ENCODE data around the gene ENTPD5.

The ENTPD5 gene

GRCh38 chr14:73944432-73945158 is 74.5 kb downstream of the ENTPD5 start:
- peak in 1 of 2 experiments; percentile 1 for DNase-seq (ENCODE audit: low read depth in 1 of 2, low spot score in 1 of 2)
- Histone ChIP-seq H3K4me3 (replicated peaks; ENCODE audit: insufficient read depth, low read length) (no peak overlapping the region), H3K27ac (replicated peaks) (no peak overlapping the region), H3K27me3 (ENCODE audit: insufficient read depth, poor library complexity, severe bottlenecking) (no peaks in the 10 kb centered on the region)
- no peak for TF ChIP-seq REST (IDR thresholded peaks at IDR 0.05; ENCODE audit: insufficient replicate concordance, low read depth)
- no peak for TF ChIP-seq POLR2AphosphoS5 (IDR thresholded peaks at IDR 0.05; ENCODE audit: low read depth)
- TF ChIP-seq, protein P1, sequence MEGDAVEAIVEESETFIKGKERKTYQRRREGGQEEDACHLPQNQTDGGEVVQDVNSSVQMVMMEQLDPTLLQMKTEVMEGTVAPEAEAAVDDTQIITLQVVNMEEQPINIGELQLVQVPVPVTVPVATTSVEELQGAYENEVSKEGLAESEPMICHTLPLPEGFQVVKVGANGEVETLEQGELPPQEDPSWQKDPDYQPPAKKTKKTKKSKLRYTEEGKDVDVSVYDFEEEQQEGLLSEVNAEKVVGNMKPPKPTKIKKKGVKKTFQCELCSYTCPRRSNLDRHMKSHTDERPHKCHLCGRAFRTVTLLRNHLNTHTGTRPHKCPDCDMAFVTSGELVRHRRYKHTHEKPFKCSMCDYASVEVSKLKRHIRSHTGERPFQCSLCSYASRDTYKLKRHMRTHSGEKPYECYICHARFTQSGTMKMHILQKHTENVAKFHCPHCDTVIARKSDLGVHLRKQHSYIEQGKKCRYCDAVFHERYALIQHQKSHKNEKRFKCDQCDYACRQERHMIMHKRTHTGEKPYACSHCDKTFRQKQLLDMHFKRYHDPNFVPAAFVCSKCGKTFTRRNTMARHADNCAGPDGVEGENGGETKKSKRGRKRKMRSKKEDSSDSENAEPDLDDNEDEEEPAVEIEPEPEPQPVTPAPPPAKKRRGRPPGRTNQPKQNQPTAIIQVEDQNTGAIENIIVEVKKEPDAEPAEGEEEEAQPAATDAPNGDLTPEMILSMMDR (IDR thresholded peaks at IDR 0.05; ENCODE audit: insufficient read depth, low read length), result no peak
- TF ChIP-seq SPI1 (IDR thresholded peaks at IDR 0.05; ENCODE audit: borderline replicate concordance, low read depth), result no peak

GRCh38 chr14:73943083-73943482 is 76.0 kb downstream of the ENTPD5 start:
- no peak overlapping the region for H3K4me3 ChIP-seq (replicated peaks; ENCODE audit: insufficient read depth, low read length)
- H3K27ac ChIP-seq (replicated peaks), result no peak overlapping the region
- H3K27me3 ChIP-seq (ENCODE audit: insufficient read depth, poor library complexity, severe bottlenecking), result no peaks in the 10 kb centered on the region
- no peak for TF ChIP-seq POLR2AphosphoS5 (IDR thresholded peaks at IDR 0.05; ENCODE audit: low read depth)
- TF ChIP-seq, protein P1 (IDR thresholded peaks at IDR 0.05; ENCODE audit: insufficient read depth, low read length), result no peak
- no peak; the same call in 1 of the 2 replicates for TF ChIP-seq SPI1 (IDR thresholded peaks at IDR 0.05; ENCODE audit: borderline replicate concordance, low read depth)
- TF ChIP-seq GABPA (IDR thresholded peaks at IDR 0.05; ENCODE audit: low read depth), result no peak
- no peak for TF ChIP-seq REST (IDR thresholded peaks at IDR 0.05; ENCODE audit: insufficient replicate concordance, low read depth)
- DNase-seq (ENCODE audit: low read depth in 1 of 2, low spot score in 1 of 2), result peak; percentile 40 to 61

GRCh38 chr14:73942180-73942579 is 76.9 kb downstream of the ENTPD5 start:
- Histone ChIP-seq H3K4me3 (replicated peaks; ENCODE audit: insufficient read depth, low read length) (no peak overlapping the region), H3K27ac (replicated peaks) (no peak overlapping the region), H3K27me3 (ENCODE audit: insufficient read depth, poor library complexity, severe bottlenecking) (no peaks in the 10 kb centered on the region)
- no peak for TF ChIP-seq POLR2AphosphoS5 (IDR thresholded peaks at IDR 0.05; ENCODE audit: low read depth)
- no peak for TF ChIP-seq GABPA (IDR thresholded peaks at IDR 0.05; ENCODE audit: low read depth)
- TF ChIP-seq REST (IDR thresholded peaks at IDR 0.05; ENCODE audit: insufficient replicate concordance, low read depth), result no peak
- TF ChIP-seq, protein P1 (IDR thresholded peaks at IDR 0.05; ENCODE audit: insufficient read depth, low read length), result no peak
- no peak for TF ChIP-seq SPI1 (IDR thresholded peaks at IDR 0.05; ENCODE audit: borderline replicate concordance, low read depth)
- DNase-seq (ENCODE audit: low read depth in 1 of 2, low spot score in 1 of 2), result no peak
